ENCODE data around the gene PATJ.
A peak's percentile ranks its signal among the peaks of the same experiment; 100 is the strongest.

The PATJ gene

GRCh38 chr1:62025892-62026291 lies 283.6 kb downstream of the PATJ start:
- POLR2A ChIA-PET, result no interaction called here
- Histone ChIP-seq H3K9me3 (ENCODE audit: control insufficient read depth, insufficient read depth, low read depth, low read length) (no peaks in the 10 kb centered on the region), H3K36me3 (ENCODE audit: control insufficient read depth in 2 of 2, insufficient read depth in 1 of 2, low read length in 2 of 2) (no peaks in the 10 kb centered on the region), H3K27ac (ENCODE audit: extremely low read depth, low read depth, low read length) (no peak overlapping the region), H3K4me3 (ENCODE audit: low read depth, low read length) (no peak overlapping the region), H3K4me1 (ENCODE audit: control insufficient read depth, insufficient read depth, low read length) (no peaks in the 10 kb centered on the region)
- CTCF ChIA-PET, result no interaction called here
- TF ChIP-seq ZNF398 (tag by site-specific recombination; IDR thresholded peaks at IDR 0.05), result no peak
- peak; percentile 59 for TF ChIP-seq PRDM4 (tag by site-specific recombination; IDR thresholded peaks at IDR 0.05)

- no peak overlapping the region for H3K4me3 ChIP-seq (ENCODE audit: low read depth, low read length)
- TF ChIP-seq ZNF830 (tag by site-specific recombination; IDR thresholded peaks at IDR 0.05; ENCODE audit: low read depth) (no peak), TRIM28 (IDR thresholded peaks at IDR 0.05; ENCODE audit: borderline replicate concordance, low read length) (no peak), KLF8 (tag by site-specific recombination; IDR thresholded peaks at IDR 0.05) (no peak), ZBTB48 (tag by site-specific recombination; IDR thresholded peaks at IDR 0.05) (no peak), REST (tag by site-specific recombination; IDR thresholded peaks at IDR 0.05) (no peak)
- no peaks in the 10 kb centered on the region for H3K4me1 ChIP-seq (ENCODE audit: control insufficient read depth, insufficient read depth, low read length)
- no peaks in the 10 kb centered on the region for H3K36me3 ChIP-seq (ENCODE audit: control insufficient read depth in 2 of 2, insufficient read depth in 1 of 2, low read length in 2 of 2)
- POLR2A ChIA-PET, result no interaction called here
- H3K9me3 ChIP-seq (ENCODE audit: control insufficient read depth, insufficient read depth, low read depth, low read length), result no peaks in the 10 kb centered on the region
- CTCF ChIA-PET, result no interaction called here
- H3K27ac ChIP-seq (ENCODE audit: extremely low read depth, low read depth, low read length), result no peak overlapping the region
Observed at GRCh38 chr1:62029704-62030103, 287.4 kb downstream of the PATJ start.

- Histone ChIP-seq H3K4me3 (ENCODE audit: low read depth, low read length) (no peak overlapping the region), H3K4me1 (ENCODE audit: control insufficient read depth, insufficient read depth, low read length) (no peaks in the 10 kb centered on the region), H3K9me3 (ENCODE audit: control insufficient read depth, insufficient read depth, low read depth, low read length) (no peaks in the 10 kb centered on the region), H3K27ac (ENCODE audit: extremely low read depth, low read depth, low read length) (no peak overlapping the region), H3K36me3 (ENCODE audit: control insufficient read depth in 2 of 2, insufficient read depth in 1 of 2, low read length in 2 of 2) (no peaks in the 10 kb centered on the region)
- POLR2A ChIA-PET, result no interaction called here
- TF ChIP-seq KLF8 (tag by site-specific recombination; IDR thresholded peaks at IDR 0.05) (no peak), ZNF623 (tag by site-specific recombination; IDR thresholded peaks at IDR 0.05) (no peak), ZNF626 (tag by site-specific recombination; IDR thresholded peaks at IDR 0.05) (no peak), ZNF2 (tag by site-specific recombination; IDR thresholded peaks at IDR 0.05) (no peak), ZNF184 (tag by site-specific recombination; IDR thresholded peaks at IDR 0.05) (no peak), PRDM1 (tag by site-specific recombination; IDR thresholded peaks at IDR 0.05) (no peak), ZNF311 (tag by site-specific recombination; IDR thresholded peaks at IDR 0.05; ENCODE audit: borderline replicate concordance) (no peak), ZFP37 (tag by site-specific recombination; IDR thresholded peaks at IDR 0.05) (no peak), HOXC10 (CRISPR knock-in tag; IDR thresholded peaks at IDR 0.05) (no peak), IKZF3 (tag by site-specific recombination; IDR thresholded peaks at IDR 0.05) (no peak), ZNF132 (tag by site-specific recombination; IDR thresholded peaks at IDR 0.05; ENCODE audit: borderline replicate concordance) (no peak)
- CTCF ChIA-PET, result interaction anchor here (0.6 to 1.4 kb wide), 4 partner anchors 11 to 1860 kb away, joined by 3 to 5 read pairs (median 4); no protein-coding TSS in a partner anchor
Observed at GRCh38 chr1:62034790-62035189, 292.5 kb downstream of the PATJ start.
